ENCODE measurements around the gene SSNA1.

The SSNA1 gene, protein sequence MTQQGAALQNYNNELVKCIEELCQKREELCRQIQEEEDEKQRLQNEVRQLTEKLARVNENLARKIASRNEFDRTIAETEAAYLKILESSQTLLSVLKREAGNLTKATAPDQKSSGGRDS

DNA sequence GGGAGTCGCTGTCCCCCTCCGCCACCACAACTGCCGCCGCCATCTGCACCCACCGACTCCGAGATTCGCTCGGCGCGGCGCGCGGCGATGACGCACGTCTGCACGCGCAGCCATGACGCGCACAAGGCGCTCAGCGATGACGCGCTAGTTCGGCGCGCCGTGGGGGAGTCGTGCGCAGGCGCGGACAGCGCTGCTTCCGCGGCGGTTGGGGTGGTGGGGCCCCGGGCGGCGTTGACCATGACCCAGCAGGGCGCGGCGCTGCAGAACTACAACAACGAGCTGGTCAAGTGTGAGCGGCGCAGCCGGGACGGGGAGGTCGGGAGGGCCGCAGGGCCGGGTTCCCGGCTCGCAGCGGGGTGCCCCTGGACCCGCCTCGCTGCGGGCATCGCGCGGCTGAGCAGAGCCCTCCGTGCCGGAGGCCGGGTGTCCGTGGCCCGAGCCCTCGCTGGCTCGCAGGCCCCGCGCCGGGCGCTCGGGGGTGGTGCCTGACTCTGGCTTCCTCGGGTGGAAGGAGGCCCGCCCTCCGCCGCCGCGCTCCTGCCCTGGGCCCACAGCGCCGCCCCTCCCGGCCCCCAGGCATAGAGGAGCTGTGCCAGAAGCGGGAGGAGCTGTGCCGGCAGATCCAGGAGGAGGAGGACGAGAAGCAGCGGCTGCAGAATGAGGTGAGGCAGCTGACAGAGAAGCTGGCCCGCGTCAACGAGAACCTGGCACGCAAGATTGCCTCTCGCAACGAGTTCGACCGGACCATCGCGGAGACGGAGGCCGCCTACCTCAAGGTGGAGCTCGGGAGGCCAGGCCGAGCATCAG is at the start of gene SSNA1, which contains the start of gene ANAPC2:
Gene SSNA1 (plus strand): TSS at position 187 of the 807 bp plus-strand sequence. CDS start 51 bp downstream, at position 238.
Gene ANAPC2 (minus strand): TSS at position 71 of the 807 bp plus-strand sequence. CDS start 28 bp downstream, at position 43.
- DNase-seq (ENCODE audit: insufficient read length, low spot score) (peak; percentile 95), FAIRE-seq (peak; percentile 95)

DNA sequence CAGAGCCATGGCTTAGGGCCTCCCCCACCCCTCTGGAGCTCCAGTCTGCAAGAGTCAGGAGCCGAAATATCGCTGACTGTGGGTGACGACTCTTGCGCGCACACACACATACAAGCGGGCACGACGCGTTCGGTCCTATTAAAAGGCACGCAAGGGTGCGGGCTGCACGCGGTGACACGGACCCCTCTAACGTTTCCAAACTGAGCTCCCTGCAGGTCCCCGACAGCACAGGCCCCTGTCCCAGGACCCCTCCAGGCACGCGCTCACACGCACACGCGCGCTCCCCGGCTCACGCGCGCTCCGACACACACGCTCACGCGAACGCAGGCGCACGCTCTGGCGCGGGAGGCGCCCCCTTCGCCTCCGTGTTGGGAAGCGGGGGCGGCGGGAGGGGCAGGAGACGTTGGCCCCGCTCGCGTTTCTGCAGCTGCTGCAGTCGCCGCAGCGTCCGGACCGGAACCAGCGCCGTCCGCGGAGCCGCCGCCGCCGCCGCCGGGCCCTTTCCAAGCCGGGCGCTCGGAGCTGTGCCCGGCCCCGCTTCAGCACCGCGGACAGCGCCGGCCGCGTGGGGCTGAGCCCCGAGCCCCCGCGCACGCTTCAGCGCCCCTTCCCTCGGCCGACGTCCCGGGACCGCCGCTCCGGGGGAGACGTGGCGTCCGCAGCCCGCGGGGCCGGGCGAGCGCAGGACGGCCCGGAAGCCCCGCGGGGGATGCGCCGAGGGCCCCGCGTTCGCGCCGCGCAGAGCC is 49.6 kb upstream of the SSNA1 start, which contains the start of gene GRIN1:
Gene GRIN1 (plus strand): TSS at position 433 of the 746 bp plus-strand sequence. CDS start 333 bp downstream, outside the sequence.
- DNase-seq (ENCODE audit: insufficient read length, low spot score) (peak; percentile 28), FAIRE-seq (no peak)

DNA sequence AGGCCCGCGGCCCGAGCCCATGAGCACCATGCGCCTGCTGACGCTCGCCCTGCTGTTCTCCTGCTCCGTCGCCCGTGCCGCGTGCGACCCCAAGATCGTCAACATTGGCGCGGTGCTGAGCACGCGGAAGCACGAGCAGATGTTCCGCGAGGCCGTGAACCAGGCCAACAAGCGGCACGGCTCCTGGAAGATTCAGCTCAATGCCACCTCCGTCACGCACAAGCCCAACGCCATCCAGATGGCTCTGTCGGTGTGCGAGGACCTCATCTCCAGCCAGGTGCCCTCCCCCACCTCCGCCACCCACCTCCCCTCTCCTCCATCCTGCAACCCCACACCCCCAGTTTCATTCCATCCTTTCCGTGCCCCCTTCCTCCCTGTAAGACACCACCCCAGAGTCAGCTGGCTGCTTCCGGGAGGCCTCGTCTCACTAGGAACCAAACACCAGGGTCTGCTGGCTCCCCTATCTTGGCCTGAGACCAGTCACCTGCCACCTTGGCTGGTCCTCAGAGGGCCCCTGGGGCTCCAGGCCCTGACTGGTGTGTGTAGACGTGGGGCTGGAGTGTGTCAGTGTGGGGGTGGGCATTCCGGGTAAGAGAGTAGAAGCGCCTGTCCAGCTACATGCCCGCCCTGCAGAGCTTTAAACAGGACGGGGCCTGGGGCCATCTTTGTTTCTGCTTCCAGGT is 48.9 kb upstream of the SSNA1 start:
- FAIRE-seq, result no peak
- peak; percentile 9 for DNase-seq (ENCODE audit: insufficient read length, low spot score)

DNA sequence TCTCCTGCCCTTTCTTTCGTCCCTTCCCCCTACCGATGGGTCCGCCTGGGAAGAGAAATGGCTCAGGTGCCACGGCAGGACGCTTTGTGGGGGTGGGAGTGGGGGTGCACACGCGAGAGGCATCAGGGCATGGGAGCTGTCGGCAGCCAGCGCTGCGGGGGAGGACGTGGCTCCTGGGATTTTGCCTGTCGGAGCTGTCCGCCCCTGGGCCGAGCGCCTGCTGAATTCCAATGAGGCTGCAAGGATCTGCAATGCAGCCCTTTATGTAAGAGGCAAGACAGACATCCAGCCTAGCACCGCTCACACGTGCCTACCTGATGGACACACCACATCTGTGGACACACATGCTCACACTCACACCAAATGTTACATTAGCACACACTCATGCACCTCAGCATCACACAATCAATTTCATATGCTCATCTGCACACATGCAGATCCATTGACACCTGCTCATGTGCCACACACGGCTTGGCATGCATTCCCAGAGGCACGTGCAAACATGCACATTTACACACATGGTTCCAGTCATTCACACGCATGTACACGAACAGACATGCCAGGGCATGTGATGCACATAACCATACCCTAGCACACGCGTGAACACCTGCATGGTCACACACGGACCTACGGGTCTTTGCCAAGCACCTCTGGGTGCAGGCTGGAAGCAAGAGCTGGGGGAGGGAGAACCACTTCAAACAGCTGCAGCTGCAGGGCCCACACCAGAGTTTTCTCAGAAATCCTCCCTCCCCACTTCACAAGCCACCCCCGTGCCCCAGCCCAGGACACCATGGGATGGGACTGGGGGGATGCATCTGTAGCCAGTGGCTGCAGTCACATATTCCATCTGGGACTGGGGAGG is 48.1 kb upstream of the SSNA1 start:
- peak; percentile 9 for DNase-seq (ENCODE audit: insufficient read length, low spot score)
- FAIRE-seq, result no peak

DNA sequence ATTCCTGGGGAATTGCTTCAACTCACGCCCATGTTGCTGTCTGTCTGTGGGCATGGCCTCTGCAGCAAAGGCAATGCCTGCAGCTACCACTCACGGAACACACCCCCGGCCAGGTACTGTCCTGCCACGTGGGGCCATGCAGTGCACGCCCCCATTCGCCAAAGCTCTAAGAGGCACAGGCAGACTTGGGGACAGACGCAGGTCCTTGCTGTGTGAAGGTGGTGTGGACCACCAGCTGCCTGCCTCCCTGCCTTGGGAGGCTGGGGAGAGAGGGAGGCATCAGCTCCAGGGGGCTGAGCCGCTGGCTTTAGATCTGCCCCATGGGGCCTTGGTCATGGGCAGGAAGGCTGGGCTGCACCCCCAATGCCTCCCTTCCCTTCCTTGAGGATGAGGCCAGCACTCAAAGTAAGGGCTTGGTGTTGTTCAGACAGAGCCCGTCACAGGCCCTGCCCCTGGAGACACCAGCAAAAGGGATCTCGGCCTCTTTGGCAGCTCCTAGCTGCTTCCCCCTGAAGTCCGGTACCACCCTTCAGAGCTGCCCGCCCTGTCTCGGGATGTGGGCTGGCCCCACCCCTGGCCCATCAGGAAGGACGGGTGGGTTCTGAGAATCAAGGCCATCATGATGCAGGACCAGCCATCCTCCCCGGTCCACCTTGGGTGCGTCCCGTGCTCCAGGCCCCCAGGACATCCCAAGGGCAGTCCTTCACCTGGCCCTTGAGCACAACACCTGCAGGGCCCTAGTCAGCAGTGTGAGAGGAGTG is 47.2 kb upstream of the SSNA1 start:
- FAIRE-seq, result no peak
- peak; percentile 16 for DNase-seq (ENCODE audit: insufficient read length, low spot score)

DNA sequence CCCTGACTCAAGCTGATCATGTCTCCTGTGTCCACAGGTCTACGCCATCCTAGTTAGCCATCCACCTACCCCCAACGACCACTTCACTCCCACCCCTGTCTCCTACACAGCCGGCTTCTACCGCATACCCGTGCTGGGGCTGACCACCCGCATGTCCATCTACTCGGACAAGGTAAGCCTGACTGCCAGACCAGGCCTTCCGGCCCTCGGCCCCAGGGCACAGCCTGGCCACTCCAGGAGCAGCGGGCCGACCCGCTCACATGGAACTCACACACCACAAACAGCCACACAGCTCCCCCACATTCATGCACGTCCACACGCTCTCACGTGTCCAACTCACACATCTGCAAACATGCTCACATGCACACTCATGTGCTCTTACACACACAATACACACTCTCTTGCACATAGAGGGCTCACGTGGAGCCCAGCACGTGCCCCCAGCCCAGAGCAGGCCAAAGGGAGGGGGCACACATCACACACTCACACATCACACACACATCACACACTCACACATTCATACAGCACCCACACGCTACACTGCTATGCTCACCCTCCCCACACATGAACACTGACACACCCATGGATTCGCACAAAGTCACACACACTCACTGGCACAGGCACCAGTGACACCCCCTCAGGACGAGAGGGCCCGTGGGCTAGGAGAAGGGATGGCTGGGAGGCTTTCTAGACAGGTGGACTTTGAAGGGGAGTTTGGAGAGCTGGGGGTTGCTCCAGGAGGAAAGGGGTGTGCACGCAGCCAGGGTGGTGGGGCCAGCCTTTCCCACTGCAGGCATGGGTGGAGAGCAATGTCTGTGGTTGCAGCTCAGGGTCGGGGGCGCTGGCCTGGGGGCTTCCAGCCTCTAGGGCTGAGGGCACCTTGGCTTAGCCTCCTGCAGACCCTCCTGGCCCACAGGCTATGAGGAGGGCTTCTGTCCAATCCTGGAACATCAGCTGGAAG is 46.2 kb upstream of the SSNA1 start:
- FAIRE-seq (no peak), DNase-seq (ENCODE audit: insufficient read length, low spot score) (peak; percentile 7)

DNA sequence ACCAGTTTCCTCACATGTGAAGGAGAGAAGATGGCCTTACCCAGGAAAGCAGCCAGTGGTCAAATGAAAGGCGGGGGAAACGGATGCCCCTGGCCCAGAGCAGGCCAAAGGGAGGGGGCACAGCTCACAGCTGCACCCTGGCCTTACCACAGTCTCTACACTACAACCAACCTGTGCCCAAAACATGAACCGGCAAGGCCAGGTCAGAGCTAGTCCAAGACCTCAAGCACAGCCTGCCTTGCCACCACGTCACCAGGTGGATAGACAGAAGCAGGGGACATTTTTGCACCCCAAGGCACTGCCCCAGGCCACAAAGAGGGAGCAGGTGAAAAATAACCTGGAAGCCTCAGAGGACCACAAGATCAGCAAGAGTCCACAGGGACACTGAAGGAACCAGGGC is 45.0 kb upstream of the SSNA1 start:
- FAIRE-seq, result no peak
- no peak for DNase-seq (ENCODE audit: insufficient read length, low spot score)

DNA sequence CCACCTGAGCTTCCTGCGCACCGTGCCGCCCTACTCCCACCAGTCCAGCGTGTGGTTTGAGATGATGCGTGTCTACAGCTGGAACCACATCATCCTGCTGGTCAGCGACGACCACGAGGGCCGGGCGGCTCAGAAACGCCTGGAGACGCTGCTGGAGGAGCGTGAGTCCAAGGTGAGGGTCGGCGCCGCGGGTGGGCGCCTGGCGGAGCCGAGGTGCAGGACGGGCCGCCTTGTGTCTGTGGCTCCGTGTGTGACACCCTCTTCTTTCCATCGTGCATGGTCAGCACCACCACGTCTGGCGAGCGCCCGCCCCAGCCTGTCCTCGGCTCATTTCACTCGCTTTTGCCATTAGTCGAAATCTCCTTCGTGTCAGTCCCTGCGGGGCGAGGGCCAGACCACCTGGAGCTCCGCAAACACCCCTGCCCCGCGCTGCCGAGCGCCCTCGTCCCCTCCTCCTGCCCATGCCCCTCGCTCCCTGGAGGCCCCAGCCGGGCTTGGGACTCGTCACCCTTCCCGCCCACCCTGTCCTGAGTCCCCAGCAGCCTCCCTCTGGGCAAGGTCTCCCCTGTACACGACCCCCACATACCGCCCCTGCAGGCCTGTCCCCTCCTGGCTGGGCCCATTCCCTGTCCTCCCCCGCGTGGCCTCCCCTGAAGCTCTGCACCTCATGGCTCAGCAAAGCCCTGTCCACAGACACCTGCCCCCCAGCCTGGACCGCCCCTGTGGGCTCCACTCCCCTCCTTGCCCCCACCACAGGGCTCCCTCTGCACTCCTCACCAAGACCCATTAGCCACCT is 42.5 kb upstream of the SSNA1 start:
- DNase-seq (ENCODE audit: insufficient read length, low spot score) (no peak), FAIRE-seq (no peak)

DNA sequence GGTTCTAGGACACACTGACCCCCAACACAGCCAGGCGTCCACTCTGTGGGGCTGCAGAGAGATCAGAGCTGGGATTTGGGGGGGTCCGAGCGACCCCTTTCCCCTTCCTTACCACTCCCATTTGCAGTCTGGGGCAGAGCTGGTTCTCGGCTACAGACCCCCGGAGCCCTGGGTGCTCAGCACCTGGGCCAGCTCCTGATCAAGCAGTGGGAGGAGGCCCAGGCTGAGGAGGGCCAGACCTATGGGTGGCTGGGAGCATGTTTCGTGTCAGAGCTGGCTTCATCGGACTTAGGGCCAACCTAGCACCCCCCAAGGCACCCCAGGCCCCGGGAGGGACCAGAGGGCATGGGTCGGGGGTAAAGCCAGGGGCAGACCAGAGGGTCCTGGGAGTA is 42.0 kb upstream of the SSNA1 start:
- no peak for FAIRE-seq
- DNase-seq (ENCODE audit: insufficient read length, low spot score), result no peak

DNA sequence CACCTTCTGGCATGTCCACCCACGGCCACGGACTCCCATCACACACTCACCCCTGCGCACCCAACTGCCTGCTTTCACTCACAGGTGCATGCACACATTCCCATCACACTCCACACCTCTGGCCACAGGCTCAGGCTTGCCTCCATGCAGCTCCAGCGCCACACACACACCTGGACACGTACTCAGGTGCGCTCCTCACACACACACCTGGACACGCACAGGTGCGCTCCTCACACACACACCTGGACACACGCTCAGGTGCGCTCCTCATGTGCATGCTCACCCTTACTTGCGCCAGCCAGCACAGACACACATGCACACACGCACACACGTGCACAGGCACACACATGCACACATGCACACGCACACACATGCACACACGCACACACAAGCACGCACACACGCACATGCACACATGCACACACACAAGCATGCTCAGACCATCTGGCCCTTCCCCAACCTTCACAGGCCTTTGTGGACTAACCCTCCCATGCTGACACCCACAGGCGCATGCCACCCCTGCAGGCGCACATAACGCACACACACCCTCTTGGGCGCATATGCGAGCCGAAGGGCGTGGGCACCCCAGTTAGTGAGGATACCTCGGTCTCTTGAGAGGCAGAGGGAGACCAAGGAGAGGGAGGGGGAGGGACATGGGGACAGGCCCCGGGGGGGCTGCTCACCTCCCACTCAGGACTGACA is 41.2 kb upstream of the SSNA1 start:
- no peak for DNase-seq (ENCODE audit: insufficient read length, low spot score)
- no peak for FAIRE-seq

DNA sequence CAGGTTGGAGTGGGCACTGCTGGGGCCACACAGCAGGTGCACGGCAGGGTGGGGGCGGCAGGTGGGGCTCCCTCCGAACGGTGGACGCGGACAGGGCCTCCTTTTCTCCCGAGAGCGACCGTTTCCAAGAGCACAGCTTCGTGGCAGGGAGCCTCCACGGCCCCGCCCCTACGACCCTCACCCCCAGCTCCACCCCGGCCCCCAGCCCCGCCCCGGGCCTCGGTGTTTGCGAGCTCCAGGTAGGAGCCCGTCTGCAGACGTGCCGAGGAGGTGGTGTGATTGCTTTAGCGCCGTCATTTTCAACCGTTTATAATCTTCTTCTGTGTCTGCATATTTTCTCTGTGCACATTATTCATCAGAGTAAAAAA is 40.7 kb upstream of the SSNA1 start:
- DNase-seq (ENCODE audit: insufficient read length, low spot score) (no peak), FAIRE-seq (no peak)

DNA sequence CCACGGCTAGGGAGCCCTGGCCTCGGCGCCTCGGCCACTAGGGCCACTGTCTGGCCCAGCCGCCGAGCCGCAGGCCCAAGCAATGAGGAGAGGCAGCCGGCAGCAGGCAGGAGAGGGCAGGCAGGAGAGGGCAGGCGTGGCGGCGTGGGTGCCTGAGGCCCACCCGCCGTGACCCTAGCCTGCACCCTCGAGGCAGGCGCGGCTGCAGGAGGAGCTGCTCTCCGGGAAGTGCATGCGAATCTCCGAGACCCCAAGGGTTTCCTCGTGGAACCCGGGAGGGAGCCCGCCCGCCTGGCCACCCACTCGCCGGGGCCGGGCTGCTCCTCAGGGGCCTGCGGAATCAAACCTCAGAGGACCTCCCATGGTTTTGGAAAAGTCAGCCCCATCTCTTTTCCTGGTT is 40.2 kb upstream of the SSNA1 start:
- no peak for FAIRE-seq
- DNase-seq (ENCODE audit: insufficient read length, low spot score), result no peak

DNA sequence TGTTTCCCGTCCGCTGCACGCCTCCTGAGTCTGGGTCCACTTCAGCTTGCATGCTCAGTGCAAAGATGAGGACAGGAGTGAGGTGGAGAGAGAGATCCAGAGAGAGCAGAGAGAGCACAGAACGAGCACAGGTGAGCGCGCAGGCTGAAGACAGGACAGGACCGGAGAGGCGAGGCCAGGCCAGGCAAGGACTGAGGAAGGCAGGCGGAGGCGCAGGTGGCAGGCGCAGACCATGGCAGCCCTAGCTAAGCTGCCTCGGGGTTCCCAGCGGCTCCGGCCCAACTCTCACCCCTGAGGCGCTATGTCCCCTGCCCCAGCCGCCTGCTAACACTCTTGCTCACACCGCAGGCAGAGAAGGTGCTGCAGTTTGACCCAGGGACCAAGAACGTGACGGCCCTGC is 39.8 kb upstream of the SSNA1 start:
- FAIRE-seq, result no peak
- DNase-seq (ENCODE audit: insufficient read length, low spot score), result no peak

DNA sequence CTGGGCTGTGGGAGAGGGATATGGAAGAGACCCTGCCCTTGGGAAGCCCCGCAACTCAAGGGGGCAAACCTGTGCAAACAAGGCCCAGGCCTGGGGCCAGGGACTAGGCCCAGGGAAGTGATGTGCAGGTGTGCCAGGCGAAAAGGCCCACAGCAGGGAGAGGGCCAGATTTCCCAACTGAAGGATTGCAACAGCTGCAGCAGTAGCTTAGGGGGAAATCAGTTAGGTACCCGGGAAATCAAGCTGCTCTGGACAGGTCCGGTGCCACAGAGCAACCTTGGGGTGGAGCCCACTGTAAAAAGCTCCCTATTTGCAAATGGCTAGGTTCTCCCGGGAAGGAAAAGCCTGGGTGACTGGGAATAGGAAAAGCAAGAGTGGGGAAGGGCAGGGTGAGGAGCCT is 39.1 kb upstream of the SSNA1 start:
- FAIRE-seq (no peak), DNase-seq (ENCODE audit: insufficient read length, low spot score) (no peak)

DNA sequence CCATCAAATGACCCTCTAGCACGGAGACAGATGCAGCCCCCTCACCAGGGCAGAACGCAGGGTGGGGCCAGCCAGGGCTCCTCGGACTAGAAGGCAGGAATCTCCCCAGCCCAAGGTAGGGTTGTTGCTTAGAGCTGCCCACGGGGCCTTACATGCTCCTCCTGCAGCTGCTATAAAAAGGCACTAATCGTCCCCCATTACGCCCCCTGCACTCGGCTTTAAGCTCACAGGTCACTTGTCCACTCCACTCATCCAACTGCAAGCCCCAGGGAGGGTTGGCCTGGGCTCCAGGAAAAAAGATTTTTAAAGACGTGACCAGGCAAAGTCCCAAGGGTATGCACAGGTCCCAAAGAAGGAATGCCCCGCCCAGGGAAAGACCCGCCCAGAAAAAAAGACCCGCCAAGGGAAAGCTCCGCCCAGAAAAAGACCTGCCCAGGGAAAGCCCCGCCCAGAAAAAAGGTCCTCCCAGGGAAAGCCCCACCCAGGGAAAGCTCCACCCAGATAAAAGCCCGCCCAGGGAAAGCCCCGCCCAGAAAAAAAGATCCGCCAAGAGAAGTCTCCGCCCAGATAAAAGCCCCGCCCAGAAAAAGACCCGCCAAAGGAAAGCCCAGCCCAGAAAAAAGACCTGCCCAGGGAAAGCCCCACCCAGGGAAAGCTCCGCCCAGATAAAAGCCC is 38.4 kb upstream of the SSNA1 start:
- DNase-seq (ENCODE audit: insufficient read length, low spot score) (no peak), FAIRE-seq (no peak)

Data from GM19239 (cell line).